KG1 (cell line): Measurements from ENCODE around the gene SPATA46.
"Not testable (repeated sequence)": the region's sequence is repeated elsewhere in the genome, so short reads cannot be mapped to it uniquely, and the experiment has no call there.

ENCODE experiments used
- DNase-seq: peaks from one replicate; lab custom pipeline; 2025; lab: John Stamatoyannopoulos, UW

SPATA46 gene

GRCh38 chr1:162376691-162377090, at the start of gene SPATA46:
Gene SPATA46, minus strand, starts transcription at chr1:162376854. Its CDS starts 64 bp downstream, at chr1:162376790.
- no peak for DNase-seq

DNA sequence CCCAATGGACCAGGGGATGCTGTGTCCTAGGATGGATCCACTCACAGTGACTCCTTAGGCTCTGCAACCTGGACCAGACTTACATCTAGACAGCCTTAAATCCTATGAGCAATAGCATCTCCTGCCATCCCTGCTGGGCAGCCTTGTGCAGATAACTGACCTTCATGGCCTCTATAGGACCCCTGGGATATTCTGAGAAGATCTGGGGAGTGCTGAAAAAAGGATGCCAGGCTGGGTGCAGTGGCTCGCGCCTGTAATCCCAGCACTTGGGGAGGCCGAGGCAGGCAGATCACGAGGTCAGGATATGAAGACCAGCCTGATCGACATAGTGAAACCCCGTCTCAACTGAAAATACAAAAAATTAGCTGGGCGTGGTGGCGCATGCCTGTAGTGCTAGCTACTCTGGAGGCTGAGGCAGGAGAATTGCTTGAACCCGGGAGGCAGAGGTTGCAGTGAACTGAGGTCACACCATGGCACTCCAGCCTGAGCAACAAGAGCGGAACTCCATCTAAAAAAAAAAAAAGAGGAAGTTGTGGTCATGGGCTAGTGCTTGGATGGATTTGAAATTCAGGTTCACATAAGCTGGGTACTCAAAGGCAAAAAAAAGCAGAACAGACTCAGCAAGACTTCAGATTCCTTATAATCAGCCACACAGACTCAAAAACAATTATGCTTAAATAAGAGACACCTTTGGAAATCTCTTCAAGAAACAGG, 46.2 kb upstream of the SPATA46 start:
- peak; percentile 47 for DNase-seq

GRCh38 chr1:162421258-162422164, 44.9 kb upstream of the SPATA46 start:
- no peak for DNase-seq

- DNase-seq = no peak
Measured at GRCh38 chr1:162420120-162420519, 43.5 kb upstream of the SPATA46 start.

DNA sequence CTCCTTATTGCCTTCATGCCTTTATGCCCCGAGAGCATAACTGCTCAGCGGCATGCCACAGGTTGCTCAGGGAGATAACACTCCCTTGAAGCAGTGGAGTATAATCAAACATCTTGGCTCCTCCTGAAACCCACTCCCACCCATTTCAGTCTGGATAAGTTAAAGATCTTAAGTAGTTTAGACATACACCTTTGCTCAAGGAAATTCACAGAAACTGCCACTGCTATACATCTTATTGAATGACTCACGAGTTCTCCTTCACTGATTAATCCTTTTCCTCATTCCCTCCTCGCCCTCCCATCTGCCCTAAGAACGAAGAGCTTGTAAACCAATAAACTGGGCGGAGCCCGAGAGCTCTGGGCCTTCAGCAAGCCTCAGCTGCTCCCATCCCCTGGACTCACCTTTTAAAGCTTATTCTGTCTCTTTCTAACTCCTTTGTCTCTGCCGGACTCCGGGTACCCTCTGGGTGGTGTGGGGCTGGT, 42.8 kb upstream of the SPATA46 start:
- not testable (repeated sequence) for DNase-seq

GRCh38 chr1:162418584-162418983, 41.9 kb upstream of the SPATA46 start:
- DNase-seq = not testable (repeated sequence)

DNA sequence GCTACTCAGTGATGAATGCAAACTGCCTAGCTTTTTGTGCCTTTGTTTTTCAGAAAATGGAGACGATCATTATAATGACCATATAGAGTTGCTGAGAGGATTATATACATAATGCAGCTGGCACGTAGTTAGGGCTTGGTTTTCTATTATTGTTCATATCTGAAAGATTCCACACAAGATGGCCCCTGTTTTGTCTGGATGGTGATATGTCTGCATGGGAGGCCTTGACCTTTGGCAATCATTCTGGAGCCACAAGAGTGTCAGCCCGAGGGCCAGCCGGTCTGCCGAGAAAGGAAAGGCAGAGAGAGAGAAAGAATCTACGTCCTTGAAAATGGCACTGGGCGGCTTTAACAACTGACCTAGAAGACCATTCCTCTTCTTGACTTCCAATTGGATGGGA, 41.0 kb upstream of the SPATA46 start:
- no peak for DNase-seq

- no peak for DNase-seq
Measured at GRCh38 chr1:162416909-162417308, 40.3 kb upstream of the SPATA46 start.

GRCh38 chr1:162416215-162416614, 39.6 kb upstream of the SPATA46 start:
- DNase-seq = no peak

DNA sequence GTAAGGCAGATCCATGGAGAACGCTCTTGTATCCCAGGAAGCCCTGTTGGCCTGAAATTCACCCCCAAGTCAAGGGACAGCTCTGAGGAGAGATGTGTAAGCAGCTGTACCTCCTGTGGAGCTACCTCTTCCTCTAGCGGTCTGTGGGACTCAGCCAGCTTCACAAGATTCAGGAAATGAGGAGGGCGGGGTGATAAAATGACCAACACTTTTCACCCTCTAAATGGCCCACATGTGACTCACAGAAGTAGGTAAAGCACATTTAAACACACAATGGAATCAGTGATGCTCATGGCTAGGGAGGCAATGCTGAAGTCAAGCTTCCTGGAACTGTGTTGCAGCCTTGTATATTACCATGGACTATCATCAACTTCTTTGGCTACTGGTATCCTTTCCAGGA, 35.3 kb upstream of the SPATA46 start, which contains the start of gene SH2D1B:
SH2D1B (minus strand) TSS at position 135 of the 400 bp plus-strand sequence; CDS start at position 15, 120 bp downstream.
- no peak for DNase-seq

DNA sequence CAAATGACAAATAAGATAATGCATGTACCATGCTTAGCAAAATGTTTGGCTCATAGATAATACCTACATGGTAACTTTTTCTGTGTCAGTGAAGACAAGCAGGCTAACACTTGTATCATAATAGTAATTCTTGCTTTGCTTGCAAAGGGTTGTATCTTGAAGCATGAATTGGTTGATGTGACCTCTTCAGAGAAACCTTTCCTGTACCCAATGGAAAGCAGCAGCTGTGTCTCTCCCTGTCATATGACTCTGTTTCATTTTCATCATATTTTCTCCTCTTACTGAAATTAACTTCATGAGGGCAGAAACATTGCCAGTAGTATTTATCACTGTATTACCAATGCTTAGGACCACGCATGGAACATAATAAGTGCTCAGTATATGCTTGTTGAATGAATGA, 30.9 kb upstream of the SPATA46 start:
- no peak for DNase-seq

DNA sequence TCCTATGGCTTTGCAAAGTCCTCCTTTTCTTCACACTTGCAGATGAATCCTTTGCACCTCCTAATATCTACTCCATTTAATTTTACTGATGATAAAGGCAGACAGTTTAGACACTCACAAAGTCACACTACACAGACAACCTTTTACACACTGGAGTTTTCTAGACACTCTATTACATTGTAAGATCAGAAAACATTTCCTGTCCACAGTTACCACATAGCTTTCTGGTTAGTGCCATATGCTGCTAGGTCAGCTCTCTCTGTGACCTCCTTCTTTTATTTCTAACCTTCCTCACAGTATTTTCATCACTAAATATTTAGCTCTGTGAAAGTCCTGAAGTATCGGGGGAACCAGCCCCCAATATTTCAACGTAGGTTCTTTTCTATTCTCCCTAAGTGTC, 30.2 kb upstream of the SPATA46 start:
- no peak for DNase-seq

- no peak for DNase-seq
Measured at GRCh38 chr1:162405800-162406199, 29.1 kb upstream of the SPATA46 start.

- no peak for DNase-seq
Measured at GRCh38 chr1:162404550-162405160, 28.0 kb upstream of the SPATA46 start.

DNA sequence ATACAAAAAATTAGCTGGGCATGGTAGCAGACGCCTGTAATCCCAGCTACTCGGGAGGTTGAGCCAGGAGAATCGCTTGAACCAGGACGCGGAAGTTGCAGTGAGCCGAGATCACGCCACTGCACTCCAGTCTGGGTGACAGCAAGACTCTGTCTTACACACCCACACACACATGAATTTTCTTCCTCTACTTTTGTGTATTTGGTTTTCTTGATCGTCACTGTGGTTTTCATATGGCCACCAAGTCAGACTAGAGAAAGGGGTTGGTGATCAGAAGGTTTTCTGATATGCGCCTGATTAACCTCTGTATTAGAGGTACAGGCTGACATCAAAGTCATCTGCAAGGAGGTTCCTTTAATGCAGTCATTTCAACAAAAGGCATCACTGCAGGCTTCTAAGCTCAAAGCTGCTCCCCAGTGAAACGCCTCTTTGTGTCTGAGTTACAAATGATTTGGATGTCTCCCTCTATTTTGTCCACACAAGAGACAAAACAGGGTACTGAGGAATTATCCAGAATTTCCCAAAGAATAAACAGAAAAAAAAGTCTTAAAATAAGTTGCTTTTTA, 24.2 kb upstream of the SPATA46 start:
- DNase-seq = no peak

GRCh38 chr1:162398999-162399580, 22.4 kb upstream of the SPATA46 start:
- no peak for DNase-seq

DNA sequence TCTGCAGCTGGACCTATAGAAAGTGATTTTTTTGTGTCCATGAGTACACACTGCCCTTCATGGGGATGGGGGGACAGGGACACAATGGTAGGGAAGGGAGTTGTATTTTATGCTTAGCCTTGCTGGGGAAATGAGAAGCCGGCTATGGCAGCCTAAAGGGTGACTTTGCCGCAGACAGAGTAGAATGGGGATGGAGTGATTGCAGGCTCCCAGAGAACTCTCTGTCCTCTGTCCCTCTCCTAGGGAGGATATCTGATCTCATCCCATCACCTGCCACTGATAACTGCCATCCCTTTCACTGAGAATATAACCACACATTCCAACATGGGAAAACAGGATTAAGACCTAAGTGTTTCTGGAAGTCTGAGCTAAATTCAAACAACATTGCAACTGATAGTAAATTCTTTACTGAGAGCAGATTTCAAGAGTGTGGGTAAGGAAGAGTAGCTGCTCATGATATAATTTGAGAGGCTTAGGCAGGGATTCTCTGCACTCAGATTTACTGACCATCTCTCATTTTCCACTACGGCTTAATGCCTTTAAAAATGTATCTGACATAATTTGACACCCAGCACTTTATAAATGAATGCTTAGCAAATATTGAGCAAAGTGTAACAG, 21.4 kb upstream of the SPATA46 start:
- DNase-seq = no peak

GRCh38 chr1:162397039-162397448, 20.4 kb upstream of the SPATA46 start:
- DNase-seq = no peak

GRCh38 chr1:162396201-162396906, 19.7 kb upstream of the SPATA46 start:
- no peak for DNase-seq

- no peak for DNase-seq
Measured at GRCh38 chr1:162391790-162392563, 15.3 kb upstream of the SPATA46 start.
